Vagina (tissue), 2 donors: ENCODE results near the gene HES7. TPM values are rescaled to one million over a fixed set of nuclear protein-coding genes. Genes with fewer than 3 reads are reported as not detected.

ENCODE experiments used
- DNase-seq, 2 donors: peaks; one replicate each; pipeline ENCODE4 v3.0.0-alpha.2; 2017; ENCODE audit errors: extremely low spot score in 2 of 2
- H3K27ac ChIP-seq: fragments of 200-600 bp; sonication (generic); one replicate; pipeline ENCODE4 v1.5.1; 2019
- H3K27me3 ChIP-seq: fragments of 200-600 bp; sonication (generic); one replicate; pipeline ENCODE4 v1.5.1; 2019
- H3K36me3 ChIP-seq, 2 donors: fragments of 200-600 bp; sonication (generic); one replicate each; pipeline ENCODE4 v1.5.1; 2017 to 2019
- H3K4me1 ChIP-seq: fragments of 200-600 bp; sonication (generic); one replicate; pipeline ENCODE4 v1.5.1; 2019
- H3K4me3 ChIP-seq, 2 donors: fragments of 200-600 bp; sonication (generic); 1 replicate in 1 of 2; 2 replicates in 1 of 2; pipeline ENCODE4 v1.5.1; 2016 to 2019
- H3K9me3 ChIP-seq: fragments of 200-600 bp; sonication (generic); one replicate; pipeline ENCODE4 v1.5.1; 2019
- POLR2A ChIP-seq, 2 donors: fragments of 450-650 bp; IDR thresholded peaks; one replicate each; pipeline ENCODE4 v1.6.1; 2017; ENCODE audit warnings: antibody characterized with exemption in 2 of 2, mild to moderate bottlenecking in 2 of 2, moderate library complexity in 2 of 2
- POLR2AphosphoS5 ChIP-seq, 2 donors: sonication (generic); formaldehyde crosslinking; IDR thresholded peaks; one replicate each; pipeline ENCODE4 v1.9.0; 2017; ENCODE audit warnings: antibody characterized with exemption in 2 of 2, mild to moderate bottlenecking in 2 of 2, low read depth in 1 of 2; ENCODE audit not compliant: insufficient read depth in 1 of 2
- intact Hi-C: fragments of 100-400 bp; cut with DNase I; formaldehyde crosslinking; loops from one replicate; pipeline ENCODE4 v1.15.1; 2023
- total RNA-seq: library from RNA; depleted of rRNA; stranded (reverse); fragments of >200 nt; gene quantifications from one replicate; pipeline ENCODE4 v1.2.3, GENCODE V29; 2016
- TF ChIP-seq, protein P1 (sequence below), 3 experiments: fragments of 450-650 bp in 2 of 3; fragments of 200-600 bp in 1 of 3; sonication (generic) in 1 of 3; IDR thresholded peaks; one replicate each; pipeline ENCODE4 v1.5.1; 2017 to 2019; ENCODE audit warnings: antibody characterized with exemption in 3 of 3, mild to moderate bottlenecking in 2 of 3, moderate library complexity in 2 of 3

Gene HES7
- total RNA-seq, 1 donor from 2014 or later: not detected

DNA sequence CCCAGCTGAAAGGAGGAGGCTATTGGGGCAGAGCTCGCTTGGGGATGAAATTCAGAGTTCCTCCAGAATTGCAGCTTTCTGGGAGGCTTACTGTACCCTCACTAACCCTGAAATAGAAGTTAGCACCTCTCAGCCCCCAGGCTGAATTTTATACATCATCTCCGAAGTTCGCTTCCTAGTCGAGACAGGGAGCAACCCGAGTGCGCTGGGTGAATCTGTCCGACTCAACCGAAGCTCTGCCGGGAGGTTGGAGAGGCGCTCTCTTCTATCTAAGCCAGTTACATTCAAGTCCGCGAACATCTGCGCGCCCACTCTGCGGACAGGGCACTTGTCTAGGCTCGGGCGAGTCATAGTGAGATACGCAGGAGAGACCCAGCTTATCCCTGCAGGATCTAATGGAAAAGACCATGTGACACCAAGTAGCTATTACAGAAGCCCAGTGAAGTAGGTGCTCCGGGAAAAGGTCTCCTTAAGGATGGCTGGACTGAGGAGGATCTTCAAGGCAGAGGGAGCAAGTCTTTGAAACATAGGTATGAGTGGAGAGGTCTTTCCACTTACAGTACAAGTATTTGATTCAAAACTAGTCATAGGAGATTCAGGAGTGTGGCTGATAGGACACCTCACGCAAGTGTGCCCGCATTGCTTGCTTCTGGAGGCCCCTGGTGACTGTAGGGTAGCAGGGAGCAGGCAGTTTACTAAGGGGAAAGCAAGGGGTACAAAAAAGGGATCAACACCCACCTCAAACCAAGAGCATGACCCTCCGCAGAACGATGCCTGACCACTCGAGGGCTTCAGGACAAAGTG lies 646 bp upstream of the HES7 start:
- TF ChIP-seq POLR2A (IDR thresholded peaks at IDR 0.05) (no peak), POLR2AphosphoS5 (IDR thresholded peaks at IDR 0.05; ENCODE audit: insufficient read depth in 1 of 2, low read depth in 1 of 2) (no peak)
- TF ChIP-seq, protein P1, sequence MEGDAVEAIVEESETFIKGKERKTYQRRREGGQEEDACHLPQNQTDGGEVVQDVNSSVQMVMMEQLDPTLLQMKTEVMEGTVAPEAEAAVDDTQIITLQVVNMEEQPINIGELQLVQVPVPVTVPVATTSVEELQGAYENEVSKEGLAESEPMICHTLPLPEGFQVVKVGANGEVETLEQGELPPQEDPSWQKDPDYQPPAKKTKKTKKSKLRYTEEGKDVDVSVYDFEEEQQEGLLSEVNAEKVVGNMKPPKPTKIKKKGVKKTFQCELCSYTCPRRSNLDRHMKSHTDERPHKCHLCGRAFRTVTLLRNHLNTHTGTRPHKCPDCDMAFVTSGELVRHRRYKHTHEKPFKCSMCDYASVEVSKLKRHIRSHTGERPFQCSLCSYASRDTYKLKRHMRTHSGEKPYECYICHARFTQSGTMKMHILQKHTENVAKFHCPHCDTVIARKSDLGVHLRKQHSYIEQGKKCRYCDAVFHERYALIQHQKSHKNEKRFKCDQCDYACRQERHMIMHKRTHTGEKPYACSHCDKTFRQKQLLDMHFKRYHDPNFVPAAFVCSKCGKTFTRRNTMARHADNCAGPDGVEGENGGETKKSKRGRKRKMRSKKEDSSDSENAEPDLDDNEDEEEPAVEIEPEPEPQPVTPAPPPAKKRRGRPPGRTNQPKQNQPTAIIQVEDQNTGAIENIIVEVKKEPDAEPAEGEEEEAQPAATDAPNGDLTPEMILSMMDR (IDR thresholded peaks at IDR 0.05): no peak
- no peak for DNase-seq
- no peaks in the 10 kb centered on the region for H3K36me3 ChIP-seq
- H3K27me3 ChIP-seq: no peaks in the 10 kb centered on the region
- H3K4me1 ChIP-seq: peaks cover 64% of the 10 kb centered on the region
- peak overlapping the region; percentile 50 to 76 for H3K4me3 ChIP-seq
- H3K9me3 ChIP-seq: no peaks in the 10 kb centered on the region
- intact Hi-C loops: loop anchor here (5.0 kb wide), 1 partner anchor 98 kb away; no protein-coding TSS in a partner anchor
- peak overlapping the region; percentile 98 for H3K27ac ChIP-seq

DNA sequence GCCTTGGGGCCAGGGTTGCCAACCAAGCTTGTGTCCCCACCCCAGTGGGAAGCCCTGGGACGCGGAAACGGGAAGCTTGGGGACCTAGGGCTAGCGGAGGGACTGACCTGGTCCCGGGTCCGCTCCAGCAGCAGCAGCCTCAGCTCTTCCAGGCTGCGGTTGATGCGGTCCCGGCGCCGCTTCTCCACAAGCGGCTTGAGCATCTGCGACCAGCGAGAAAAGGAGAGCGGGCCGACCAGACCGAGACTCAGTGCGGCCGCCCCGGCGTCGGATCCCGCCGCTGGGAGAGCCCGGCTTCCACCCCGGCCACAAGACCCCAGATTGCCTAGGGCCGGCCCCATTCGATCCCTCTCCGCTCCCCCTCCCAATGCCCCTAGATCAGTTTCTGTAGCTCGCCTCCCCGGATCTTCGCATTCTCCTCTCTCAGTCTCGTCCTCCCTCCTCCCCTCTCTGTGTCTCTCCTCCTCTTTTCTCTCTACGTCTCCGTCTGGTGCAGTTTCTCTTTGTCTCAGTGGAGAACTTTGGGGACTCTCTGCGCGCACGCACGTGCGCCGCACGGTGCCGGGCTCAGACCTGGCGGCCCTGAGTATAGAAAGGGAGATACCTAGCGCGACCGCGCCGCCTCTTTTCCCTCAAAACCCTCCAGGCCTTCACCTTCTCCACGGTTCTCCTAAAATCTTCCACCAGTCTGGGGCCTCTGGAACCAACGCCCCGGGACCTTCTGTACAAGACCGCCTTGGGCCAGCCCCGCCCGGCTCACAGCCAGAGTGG lies 797 bp downstream of the HES7 start:
- Histone ChIP-seq H3K9me3 (no peaks in the 10 kb centered on the region), H3K27me3 (no peaks in the 10 kb centered on the region), H3K36me3 (no peaks in the 10 kb centered on the region), H3K4me1 (peaks cover 70% of the 10 kb centered on the region), H3K27ac (peak overlapping the region; percentile 98), H3K4me3 (peak overlapping the region; percentile 50 to 76)
- intact Hi-C loops: loop anchor here (5.0 kb wide), 1 partner anchor 99 kb away; no protein-coding TSS in a partner anchor
- DNase-seq: no peak
- TF ChIP-seq POLR2AphosphoS5 (IDR thresholded peaks at IDR 0.05; ENCODE audit: insufficient read depth in 1 of 2, low read depth in 1 of 2) (peak in 1 of 2 donors; percentile 5), POLR2A (IDR thresholded peaks at IDR 0.05) (peak in 1 of 2 donors; percentile 9)
- TF ChIP-seq, protein P1 (IDR thresholded peaks at IDR 0.05): no peak

DNA sequence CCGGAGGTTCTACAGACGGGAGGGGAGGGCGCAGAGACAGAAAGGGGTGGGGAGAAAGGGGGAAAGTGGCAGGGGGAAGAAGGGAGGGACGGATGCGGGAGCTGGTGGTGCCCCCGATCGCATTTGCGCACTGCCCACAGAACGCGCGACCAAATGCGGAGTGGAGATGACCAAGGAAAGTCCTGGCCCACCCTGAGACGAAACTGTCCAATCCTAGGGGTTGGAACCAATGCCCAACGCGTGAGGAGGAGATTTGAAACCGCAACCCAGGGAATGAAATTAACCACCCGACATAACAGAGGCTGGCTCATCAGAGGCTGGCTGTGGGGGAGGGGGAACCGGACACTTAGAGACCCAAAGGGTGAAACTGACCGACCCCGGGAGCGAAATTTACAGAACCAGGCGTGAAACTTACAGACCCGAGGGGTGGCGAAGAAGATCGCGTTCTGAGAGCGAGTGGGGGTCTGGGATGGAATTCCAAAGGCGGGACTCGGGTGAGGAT lies 1.4 kb downstream of the HES7 start:
- no peak for DNase-seq
- Histone ChIP-seq H3K4me3 (peak overlapping the region; percentile 50 to 76), H3K4me1 (peaks cover 76% of the 10 kb centered on the region), H3K9me3 (no peaks in the 10 kb centered on the region), H3K36me3 (no peaks in the 10 kb centered on the region), H3K27me3 (no peaks in the 10 kb centered on the region), H3K27ac (peak overlapping the region; percentile 98)
- peak in 1 of 2 donors; percentile 21 for TF ChIP-seq POLR2AphosphoS5 (IDR thresholded peaks at IDR 0.05; ENCODE audit: insufficient read depth in 1 of 2, low read depth in 1 of 2)
- TF ChIP-seq POLR2A (IDR thresholded peaks at IDR 0.05): no peak
- intact Hi-C loops: loop anchor here (5.0 kb wide), 1 partner anchor 100 kb away; no protein-coding TSS in a partner anchor

DNA sequence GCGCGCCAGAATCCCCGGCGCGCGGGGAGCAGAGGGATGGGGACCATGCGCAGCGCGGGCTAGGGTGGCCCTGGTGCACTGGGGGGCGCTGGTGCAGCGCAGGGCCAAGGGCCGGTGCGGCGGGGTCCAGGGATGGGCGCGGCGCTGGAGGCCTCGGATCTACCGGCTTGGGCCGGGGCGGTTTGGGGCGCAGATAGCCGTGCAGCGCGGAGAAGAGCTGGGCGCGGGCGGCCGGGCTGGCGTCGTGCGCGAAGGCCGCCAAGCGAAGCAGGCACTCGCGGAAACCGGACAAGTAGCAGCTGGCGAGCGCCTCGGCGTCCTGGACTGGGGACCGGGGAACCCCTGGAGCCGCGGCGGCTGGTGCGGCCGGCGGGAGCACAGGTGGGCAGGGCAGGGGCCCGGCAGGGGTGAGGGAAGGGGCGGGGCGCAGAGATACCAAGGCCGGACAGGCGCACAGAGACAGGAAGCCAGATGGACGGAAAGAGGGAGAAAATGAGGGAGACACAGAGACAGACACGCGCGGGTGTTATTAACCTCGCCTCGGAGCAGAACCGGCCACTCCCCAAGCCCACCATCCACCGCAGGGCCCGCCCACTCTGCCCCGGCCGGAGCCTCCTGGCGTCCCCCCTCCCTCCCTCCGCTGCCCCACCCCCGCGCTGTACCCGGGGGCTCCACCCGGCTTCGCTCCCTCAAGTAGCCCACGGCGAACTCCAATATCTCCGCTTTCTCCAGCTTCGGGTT lies 2.1 kb downstream of the HES7 start:
- H3K27ac ChIP-seq: peak overlapping the region; percentile 98
- peak overlapping the region; percentile 50 to 76 for H3K4me3 ChIP-seq
- H3K9me3 ChIP-seq: no peaks in the 10 kb centered on the region
- TF ChIP-seq, protein P1 (IDR thresholded peaks at IDR 0.05): peak in 1 of 3 experiments; percentile 5
- no peak for TF ChIP-seq POLR2A (IDR thresholded peaks at IDR 0.05)
- intact Hi-C loops: loop anchor here (2.0 to 5.0 kb wide), 2 partner anchors 65 to 100 kb away; no protein-coding TSS in a partner anchor
- H3K36me3 ChIP-seq: no peaks in the 10 kb centered on the region
- peaks cover 75% of the 10 kb centered on the region for H3K4me1 ChIP-seq
- no peaks in the 10 kb centered on the region for H3K27me3 ChIP-seq
- DNase-seq: no peak

DNA sequence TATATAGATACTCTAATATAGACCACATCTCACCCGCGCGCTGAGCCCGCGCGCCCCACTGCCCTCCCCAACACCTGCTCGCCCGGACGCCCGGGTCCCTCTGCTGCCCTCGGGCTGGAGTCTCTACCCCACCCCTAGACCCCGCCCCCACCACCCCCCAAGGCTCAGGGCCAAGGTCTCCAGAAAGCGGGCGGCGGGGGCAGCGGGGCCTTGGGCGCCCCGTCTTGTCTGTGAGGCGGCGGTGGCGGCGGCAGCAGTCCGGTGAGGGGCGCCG lies 2.6 kb downstream of the HES7 start:
- H3K9me3 ChIP-seq: no peaks in the 10 kb centered on the region
- no peaks in the 10 kb centered on the region for H3K27me3 ChIP-seq
- peak overlapping the region; percentile 98 for H3K27ac ChIP-seq
- TF ChIP-seq POLR2A (IDR thresholded peaks at IDR 0.05) (no peak), POLR2AphosphoS5 (IDR thresholded peaks at IDR 0.05; ENCODE audit: insufficient read depth in 1 of 2, low read depth in 1 of 2) (no peak)
- TF ChIP-seq, protein P1 (IDR thresholded peaks at IDR 0.05): no peak
- H3K4me3 ChIP-seq: peak overlapping the region; percentile 50 to 76
- intact Hi-C loops: loop anchor here (2.0 to 5.0 kb wide), 2 partner anchors 65 to 101 kb away; no protein-coding TSS in a partner anchor
- no peak for DNase-seq
- no peaks in the 10 kb centered on the region for H3K36me3 ChIP-seq
- H3K4me1 ChIP-seq: peaks cover 73% of the 10 kb centered on the region
